KOPT-K1 (cell line): ENCODE data around the gene ZNF532.

Experiments
- H3K27ac ChIP-seq: fragments of 200-600 bp; sonication (generic); 2 replicates; pipeline ENCODE4 v1.5.1; 2016; ENCODE audit warnings: antibody characterized with exemption, mild to moderate bottlenecking, low read depth, low read length; ENCODE audit not compliant: poor library complexity, severe bottlenecking
- H3K36me3 ChIP-seq: fragments of 200-600 bp; sonication (generic); 2 replicates; pipeline ENCODE4 v1.5.1; 2017; ENCODE audit warnings: antibody characterized with exemption, mild to moderate bottlenecking, low read length, moderate library complexity; ENCODE audit not compliant: insufficient read depth
- H3K9me3 ChIP-seq: fragments of 200-600 bp; sonication (generic); 2 replicates; pipeline ENCODE4 v1.5.1; 2017; ENCODE audit warnings: antibody characterized with exemption, low read length, mild to moderate bottlenecking; ENCODE audit not compliant: insufficient read depth, poor library complexity, severe bottlenecking

The ZNF532 gene

GRCh38 chr18:58871514-58872420 lies 7.1 kb downstream of the ZNF532 start:
- Histone ChIP-seq H3K27ac (no peak overlapping the region), H3K36me3 (no peaks in the 10 kb centered on the region), H3K9me3 (peaks cover 3% of the 10 kb centered on the region)

GRCh38 chr18:58878640-58879039 lies 14.0 kb downstream of the ZNF532 start:
- Histone ChIP-seq H3K36me3 (no peaks in the 10 kb centered on the region), H3K9me3 (no peaks in the 10 kb centered on the region), H3K27ac (no peak overlapping the region)

DNA sequence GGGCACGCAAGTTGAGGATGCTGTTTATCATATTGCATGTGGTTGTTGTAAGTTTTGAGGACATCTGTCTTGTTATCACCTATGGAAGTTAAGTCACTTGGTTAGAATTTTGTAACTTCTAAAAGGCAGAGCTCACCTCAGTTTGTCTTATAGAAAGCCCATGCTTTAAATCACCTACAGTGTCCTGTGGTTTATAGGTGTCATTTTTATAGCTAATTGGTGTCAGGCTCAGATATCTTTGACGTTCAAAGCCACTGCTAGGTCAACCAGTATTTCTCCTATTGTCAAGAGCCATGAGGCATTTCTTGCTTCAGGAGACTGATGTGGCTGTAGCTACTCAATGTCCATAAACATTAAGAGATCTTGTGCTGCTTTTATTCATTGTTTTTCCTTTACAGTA lies 16.8 kb downstream of the ZNF532 start:
- Histone ChIP-seq H3K9me3 (no peaks in the 10 kb centered on the region), H3K27ac (no peak overlapping the region), H3K36me3 (no peaks in the 10 kb centered on the region)

DNA sequence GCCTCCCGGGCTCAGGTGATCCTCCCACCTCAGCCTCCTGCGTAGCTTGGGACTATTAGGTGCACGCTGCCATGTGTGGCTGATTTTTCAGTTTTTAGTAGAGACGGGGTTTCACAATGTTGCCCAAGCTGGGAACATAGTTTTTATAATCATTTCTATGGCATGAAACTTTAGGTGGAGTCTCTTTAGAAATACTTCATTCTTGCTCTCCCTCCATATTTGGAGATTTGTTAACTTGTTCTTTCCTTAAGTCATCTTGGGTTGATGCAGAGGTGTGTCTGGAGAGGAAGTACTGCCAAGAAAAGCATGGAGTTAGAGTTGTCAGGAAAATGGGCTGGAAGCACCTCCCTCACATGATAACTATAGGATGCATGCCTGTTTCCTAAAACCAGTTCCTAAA lies 17.4 kb downstream of the ZNF532 start:
- Histone ChIP-seq H3K36me3 (no peaks in the 10 kb centered on the region), H3K27ac (no peak overlapping the region), H3K9me3 (no peaks in the 10 kb centered on the region)

- Histone ChIP-seq H3K27ac (no peak overlapping the region), H3K9me3 (no peaks in the 10 kb centered on the region), H3K36me3 (no peaks in the 10 kb centered on the region)
Observed at GRCh38 chr18:58882686-58883085, 18.0 kb downstream of the ZNF532 start.

- Histone ChIP-seq H3K27ac (no peak overlapping the region), H3K9me3 (no peaks in the 10 kb centered on the region), H3K36me3 (no peaks in the 10 kb centered on the region)
Observed at GRCh38 chr18:58884680-58885079, 20.0 kb downstream of the ZNF532 start.

DNA sequence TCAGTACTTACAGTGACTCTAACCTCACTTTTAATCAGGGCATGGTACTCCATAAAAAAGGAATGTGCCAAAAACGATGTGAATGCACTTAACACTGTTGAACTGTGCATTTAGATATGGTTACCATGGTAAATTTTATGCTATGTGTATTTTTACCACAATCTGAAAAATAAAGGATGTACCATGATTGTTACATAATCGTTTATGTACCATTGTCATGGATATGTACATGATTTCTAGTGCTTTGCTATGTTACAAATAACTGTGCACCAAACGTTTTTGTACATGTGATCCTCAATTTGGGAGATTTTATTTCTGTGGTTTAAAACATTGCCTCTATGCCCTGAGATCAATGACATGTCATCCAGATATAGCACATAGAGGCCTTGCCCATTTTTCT lies 21.8 kb downstream of the ZNF532 start:
- Histone ChIP-seq H3K36me3 (no peaks in the 10 kb centered on the region), H3K27ac (no peak overlapping the region), H3K9me3 (no peaks in the 10 kb centered on the region)

GRCh38 chr18:58886864-58887612 lies 22.4 kb downstream of the ZNF532 start:
- Histone ChIP-seq H3K27ac (no peak overlapping the region), H3K9me3 (no peaks in the 10 kb centered on the region), H3K36me3 (no peaks in the 10 kb centered on the region)

DNA sequence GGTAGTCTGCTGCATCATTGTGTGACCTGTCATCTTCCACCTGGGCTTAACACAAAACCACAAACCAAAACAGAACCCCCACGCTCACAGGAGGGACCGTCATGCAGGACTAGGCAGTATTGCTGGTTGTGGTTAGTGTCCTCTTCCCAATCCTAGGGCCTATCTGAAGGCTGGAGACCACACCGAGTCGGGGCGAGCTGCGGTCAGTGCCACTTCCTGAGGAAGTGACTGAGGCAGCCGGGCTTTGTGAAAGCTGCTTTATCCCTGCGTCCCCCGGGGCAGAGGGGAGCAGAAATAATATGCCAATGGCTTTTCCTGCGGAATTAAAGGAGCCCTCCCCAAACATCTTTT lies 22.9 kb downstream of the ZNF532 start:
- Histone ChIP-seq H3K27ac (no peak overlapping the region), H3K9me3 (no peaks in the 10 kb centered on the region), H3K36me3 (no peaks in the 10 kb centered on the region)

GRCh38 chr18:58891776-58892175 lies 27.1 kb downstream of the ZNF532 start:
- Histone ChIP-seq H3K9me3 (no peaks in the 10 kb centered on the region), H3K36me3 (no peaks in the 10 kb centered on the region), H3K27ac (no peak overlapping the region)

GRCh38 chr18:58892488-58892887 lies 27.8 kb downstream of the ZNF532 start:
- Histone ChIP-seq H3K9me3 (no peaks in the 10 kb centered on the region), H3K27ac (no peak overlapping the region), H3K36me3 (no peaks in the 10 kb centered on the region)

DNA sequence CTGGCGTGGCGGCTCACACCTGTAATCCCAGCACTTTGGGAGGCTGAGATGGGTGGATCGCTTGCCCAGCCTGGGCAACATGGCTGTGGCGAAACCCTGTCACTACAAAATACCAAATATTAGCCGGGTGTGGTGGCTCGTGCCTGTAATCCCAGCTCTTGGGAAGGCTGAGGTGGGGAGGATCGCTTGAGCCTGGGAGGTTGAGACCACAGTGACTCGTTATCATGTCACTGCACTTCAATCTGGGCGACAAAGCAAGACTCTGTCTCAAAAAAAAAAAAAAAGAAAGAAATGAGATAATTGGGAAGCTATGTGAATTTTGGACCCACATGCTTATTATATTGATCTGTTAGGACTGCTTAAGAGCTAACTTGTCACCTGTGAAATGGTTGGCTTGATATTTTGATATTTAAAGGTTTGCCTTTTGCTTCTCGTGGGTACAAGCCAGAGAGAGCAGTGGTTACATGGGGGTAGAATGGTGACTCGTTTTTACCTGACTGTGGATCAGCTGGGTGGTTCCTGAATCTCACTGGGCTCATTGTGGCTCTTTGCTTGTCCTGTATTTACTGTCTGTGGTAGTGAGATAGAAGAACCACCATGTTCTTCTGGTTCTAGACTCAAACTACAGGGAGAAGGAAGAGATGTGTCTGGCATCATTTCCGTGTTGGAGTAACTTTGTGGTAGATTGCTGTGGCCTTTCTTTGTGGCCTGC lies 28.9 kb downstream of the ZNF532 start:
- Histone ChIP-seq H3K27ac (no peak overlapping the region), H3K9me3 (no peaks in the 10 kb centered on the region), H3K36me3 (no peaks in the 10 kb centered on the region)

DNA sequence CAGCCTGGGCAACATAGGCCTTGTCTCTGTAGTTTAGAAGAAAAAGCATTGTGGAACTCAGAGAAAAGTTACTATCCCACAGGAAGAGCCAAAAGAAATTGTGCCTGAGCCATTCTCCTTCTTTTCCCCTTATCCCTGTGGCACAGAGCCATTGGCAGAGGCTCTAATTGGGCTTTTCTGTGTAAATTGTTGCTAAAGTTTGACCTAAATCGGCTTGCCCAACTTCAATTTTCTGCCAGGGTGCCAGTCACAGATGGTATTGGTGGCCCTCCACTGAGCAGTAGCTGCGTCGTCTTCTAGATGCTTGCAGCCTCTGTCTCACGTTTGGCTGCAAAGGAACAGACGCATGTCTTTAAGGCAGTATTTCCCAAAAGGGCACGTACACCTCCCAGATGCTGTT lies 30.3 kb downstream of the ZNF532 start:
- no peaks in the 10 kb centered on the region for H3K9me3 ChIP-seq
- H3K27ac ChIP-seq = no peak overlapping the region
- no peaks in the 10 kb centered on the region for H3K36me3 ChIP-seq

- Histone ChIP-seq H3K9me3 (no peaks in the 10 kb centered on the region), H3K36me3 (no peaks in the 10 kb centered on the region), H3K27ac (no peak overlapping the region)
Observed at GRCh38 chr18:58895385-58895784, 30.7 kb downstream of the ZNF532 start.

DNA sequence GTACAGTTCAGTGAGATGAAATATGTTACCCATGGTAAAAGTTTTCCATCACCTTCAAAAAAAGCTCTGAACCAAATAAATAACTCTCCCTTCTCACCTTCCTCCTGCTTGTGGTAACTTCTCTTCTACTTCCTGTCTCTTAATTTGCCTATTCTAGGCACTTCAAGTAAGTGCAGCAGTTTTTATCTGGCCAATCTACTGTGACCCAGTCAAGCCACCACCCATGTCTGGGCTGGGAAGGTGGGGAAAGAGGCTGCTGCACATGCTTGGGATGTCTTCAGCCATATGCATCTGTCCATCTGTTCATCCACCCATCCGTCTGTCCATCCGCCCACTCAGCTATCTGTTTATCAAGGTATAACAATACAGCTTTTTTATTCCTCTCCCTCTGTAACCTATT lies 31.6 kb downstream of the ZNF532 start:
- H3K9me3 ChIP-seq = no peaks in the 10 kb centered on the region
- H3K27ac ChIP-seq = no peak overlapping the region
- no peaks in the 10 kb centered on the region for H3K36me3 ChIP-seq
